Measurements from ENCODE around the gene SUGP2. TPM values are rescaled to one million over a fixed set of nuclear protein-coding genes. Genes with fewer than 3 reads are reported as not detected.
A peak's percentile ranks its signal among the peaks of the same experiment; 100 is the strongest.

The SUGP2 gene
- total RNA-seq, 1 experiment from 2014 or later, result 77.2 TPM

- H3K4me3 Mint-ChIP-seq (ENCODE audit: low read depth, unreplicated experiment), result no peak overlapping the region
- H3K4me1 Mint-ChIP-seq (ENCODE audit: low read depth, unreplicated experiment), result no peaks in the 10 kb centered on the region
- H3K36me3 Mint-ChIP-seq (ENCODE audit: insufficient read depth, unreplicated experiment), result peaks cover 14% of the 10 kb centered on the region
- no peak for DNase-seq
- no peaks in the 10 kb centered on the region for H3K9me3 Mint-ChIP-seq (ENCODE audit: low read depth, unreplicated experiment)
- TF ChIP-seq CTCF (IDR thresholded peaks at IDR 0.05; ENCODE audit: unreplicated experiment), result no peak
- intact Hi-C loops (cut with micrococcal nuclease; ENCODE audit: unreplicated experiment), result no loop called here
- CTCF ChIA-PET, result no interaction called here
- H3K27me3 Mint-ChIP-seq (ENCODE audit: unreplicated experiment), result no peaks in the 10 kb centered on the region
- no peak overlapping the region for H3K27ac Mint-ChIP-seq (ENCODE audit: unreplicated experiment)
- TSS peak; percentile 52 for BruUV-seq (replicated peaks)
Measured at GRCh38 chr19:18992696-18993095, 40.6 kb downstream of the SUGP2 start.

GRCh38 chr19:18991468-18991867, 41.8 kb downstream of the SUGP2 start:
- intact Hi-C loops (cut with micrococcal nuclease; ENCODE audit: unreplicated experiment), result no loop called here
- H3K27ac Mint-ChIP-seq (ENCODE audit: unreplicated experiment), result no peak overlapping the region
- no peaks in the 10 kb centered on the region for H3K27me3 Mint-ChIP-seq (ENCODE audit: unreplicated experiment)
- H3K9me3 Mint-ChIP-seq (ENCODE audit: low read depth, unreplicated experiment), result no peaks in the 10 kb centered on the region
- H3K4me3 Mint-ChIP-seq (ENCODE audit: low read depth, unreplicated experiment), result no peak overlapping the region
- BruUV-seq (replicated peaks), result no TSS peak
- peaks cover 9% of the 10 kb centered on the region for H3K36me3 Mint-ChIP-seq (ENCODE audit: insufficient read depth, unreplicated experiment)
- CTCF ChIA-PET, result interaction anchor here (0.6 kb wide), 1 partner anchor 8 kb away, joined by 5 read pairs; no protein-coding TSS in a partner anchor
- no peak for DNase-seq
- no peak for TF ChIP-seq CTCF (IDR thresholded peaks at IDR 0.05; ENCODE audit: unreplicated experiment)
- no peaks in the 10 kb centered on the region for H3K4me1 Mint-ChIP-seq (ENCODE audit: low read depth, unreplicated experiment)

GRCh38 chr19:18991006-18991405, 42.3 kb downstream of the SUGP2 start:
- peaks cover 9% of the 10 kb centered on the region for H3K36me3 Mint-ChIP-seq (ENCODE audit: insufficient read depth, unreplicated experiment)
- H3K4me3 Mint-ChIP-seq (ENCODE audit: low read depth, unreplicated experiment), result no peak overlapping the region
- H3K27me3 Mint-ChIP-seq (ENCODE audit: unreplicated experiment), result no peaks in the 10 kb centered on the region
- CTCF ChIA-PET, result interaction anchor here (0.6 kb wide), 1 partner anchor 8 kb away, joined by 5 read pairs; no protein-coding TSS in a partner anchor
- no peaks in the 10 kb centered on the region for H3K4me1 Mint-ChIP-seq (ENCODE audit: low read depth, unreplicated experiment)
- intact Hi-C loops (cut with micrococcal nuclease; ENCODE audit: unreplicated experiment), result no loop called here
- no peak for DNase-seq
- no peaks in the 10 kb centered on the region for H3K9me3 Mint-ChIP-seq (ENCODE audit: low read depth, unreplicated experiment)
- no TSS peak for BruUV-seq (replicated peaks)
- no peak overlapping the region for H3K27ac Mint-ChIP-seq (ENCODE audit: unreplicated experiment)
- no peak for TF ChIP-seq CTCF (IDR thresholded peaks at IDR 0.05; ENCODE audit: unreplicated experiment)

GRCh38 chr19:18990128-18990708, 43.1 kb downstream of the SUGP2 start:
- no peak for TF ChIP-seq CTCF (IDR thresholded peaks at IDR 0.05; ENCODE audit: unreplicated experiment)
- Mint-ChIP-seq H3K9me3 (ENCODE audit: low read depth, unreplicated experiment) (no peaks in the 10 kb centered on the region), H3K4me3 (ENCODE audit: low read depth, unreplicated experiment) (no peak overlapping the region), H3K4me1 (ENCODE audit: low read depth, unreplicated experiment) (no peaks in the 10 kb centered on the region), H3K27me3 (ENCODE audit: unreplicated experiment) (no peaks in the 10 kb centered on the region), H3K27ac (ENCODE audit: unreplicated experiment) (no peak overlapping the region), H3K36me3 (ENCODE audit: insufficient read depth, unreplicated experiment) (peaks cover 9% of the 10 kb centered on the region)
- no TSS peak for BruUV-seq (replicated peaks)
- intact Hi-C loops (cut with micrococcal nuclease; ENCODE audit: unreplicated experiment), result no loop called here
- CTCF ChIA-PET, result no interaction called here
- DNase-seq, result no peak
